ENCODE data around the gene GRIP1. TPM values are rescaled to one million over a fixed set of nuclear protein-coding genes. Genes with fewer than 3 reads are reported as not detected.

Gene GRIP1
- total and polyA plus RNA-seq, 2 donors (not counting 3 experiments of a cell fraction or from before 2014, with no cell fraction given) = 0.04 to 0.69 TPM

GRCh38 chr12:66666481-66666880 lies 12.4 kb downstream of the GRIP1 start:
- dilution Hi-C loops (cut with MboI; ENCODE audit: extremely low pct_ligation_motif_present, low sequenced_read_pairs) = no loop called here
- H3K4me1 ChIP-seq (ENCODE audit: control insufficient read depth, extremely low read depth, insufficient read depth, low read length) = peaks cover 10% of the 10 kb centered on the region
- no peak overlapping the region for H3K4me3 ChIP-seq (replicated peaks in 1 of 3; ENCODE audit: insufficient read depth in 1 of 3, low read depth in 1 of 3, low read length in 3 of 3)
- no TSS peak for BruUV-seq (replicated peaks)
- no peaks in the 10 kb centered on the region for H3K9me3 ChIP-seq (replicated peaks; ENCODE audit: control insufficient read depth, insufficient read depth, low read length)
- FAIRE-seq (no peak), DNase-seq (ENCODE audit: low read depth, low spot score) (no peak)
- H3K9me1 ChIP-seq (replicated peaks; ENCODE audit: control insufficient read depth, extremely low read depth, insufficient read depth, low read length) = no peaks in the 10 kb centered on the region
- TF ChIP-seq, protein P1, sequence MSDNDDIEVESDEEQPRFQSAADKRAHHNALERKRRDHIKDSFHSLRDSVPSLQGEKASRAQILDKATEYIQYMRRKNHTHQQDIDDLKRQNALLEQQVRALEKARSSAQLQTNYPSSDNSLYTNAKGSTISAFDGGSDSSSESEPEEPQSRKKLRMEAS (IDR thresholded peaks at IDR 0.05; ENCODE audit: insufficient read depth, insufficient read length) = no peak
- no peak for TF ChIP-seq MYC (IDR thresholded peaks at IDR 0.05; ENCODE audit: low read depth, low read length)
- H2AFZ ChIP-seq (ENCODE audit: low read depth, low read length) = no peak overlapping the region
- H4K20me1 ChIP-seq (replicated peaks; ENCODE audit: control insufficient read depth, extremely low read depth, insufficient read depth, low read length) = no peaks in the 10 kb centered on the region
- H3K36me3 ChIP-seq (ENCODE audit: control insufficient read depth in 2 of 2, extremely low read depth in 1 of 2, insufficient read depth in 2 of 2, low read length in 2 of 2) = no peaks in the 10 kb centered on the region
- ChIA-PET CTCF (interaction anchor here (1.2 kb wide), 1 partner anchor 17 kb away, joined by 3 read pairs; no protein-coding TSS in a partner anchor), POLR2A (no interaction called here)
- peaks cover 0 to 4% of the 10 kb centered on the region in 2 experiments for H3K27me3 ChIP-seq (ENCODE audit: control insufficient read depth in 2 of 2, insufficient read depth in 2 of 2, low read length in 2 of 2)
- no peak overlapping the region for H3K9ac ChIP-seq (replicated peaks; ENCODE audit: extremely low read depth, insufficient read depth, low read length)
- H3K79me2 ChIP-seq (ENCODE audit: control insufficient read depth, insufficient read depth, low read length) = no peaks in the 10 kb centered on the region
- no peak overlapping the region for H3K27ac ChIP-seq (ENCODE audit: insufficient read depth, low read depth, low read length)
- intact Hi-C loops (cut with micrococcal nuclease) = loop anchor here (10.0 kb wide), 1 partner anchor 72 kb away; no protein-coding TSS in a partner anchor
- no peak overlapping the region for H3K4me2 ChIP-seq (ENCODE audit: insufficient read depth, low read length)

- dilution Hi-C loops (cut with MboI; ENCODE audit: extremely low pct_ligation_motif_present, low sequenced_read_pairs) (no loop called here), intact Hi-C loops (cut with micrococcal nuclease) (loop anchor here (10.0 kb wide), 1 partner anchor 71 kb away; no protein-coding TSS in a partner anchor)
- H3K9me1 ChIP-seq (replicated peaks; ENCODE audit: control insufficient read depth, extremely low read depth, insufficient read depth, low read length) = no peaks in the 10 kb centered on the region
- no peak overlapping the region for H2AFZ ChIP-seq (ENCODE audit: low read depth, low read length)
- no peaks in the 10 kb centered on the region for H3K9me3 ChIP-seq (replicated peaks; ENCODE audit: control insufficient read depth, insufficient read depth, low read length)
- FAIRE-seq (no peak), DNase-seq (ENCODE audit: low read depth, low spot score) (no peak)
- no peak for TF ChIP-seq FOS (IDR thresholded peaks at IDR 0.05; ENCODE audit: borderline replicate concordance, insufficient read depth, low read length)
- TF ChIP-seq JUN (IDR thresholded peaks at IDR 0.05; ENCODE audit: borderline replicate concordance, insufficient read depth, insufficient read length, low read depth) = no peak
- no peak for TF ChIP-seq GATA2 (IDR thresholded peaks at IDR 0.05; ENCODE audit: insufficient read depth, insufficient read length, low read depth, low read length)
- TF ChIP-seq EZH2 (IDR thresholded peaks at IDR 0.05; ENCODE audit: borderline replicate concordance, low read depth, low read length, severe bottlenecking) = no peak
- no peak for TF ChIP-seq MYC (IDR thresholded peaks at IDR 0.05; ENCODE audit: low read depth, low read length)
- TF ChIP-seq, protein P1 (IDR thresholded peaks at IDR 0.05; ENCODE audit: insufficient read depth, insufficient read length) = no peak
- TF ChIP-seq POLR2A (IDR thresholded peaks at IDR 0.05; ENCODE audit: low read depth, low read length) = no peak
- TF ChIP-seq CTCF (IDR thresholded peaks at IDR 0.05; ENCODE audit: extremely low read depth in 1 of 2, insufficient read depth in 1 of 2, low read depth in 1 of 2, low read length in 2 of 2) = no peak
- no peak for TF ChIP-seq POLR2AphosphoS5 (IDR thresholded peaks at IDR 0.05; ENCODE audit: insufficient read depth, low read depth, low read length)
- H3K4me3 ChIP-seq (replicated peaks in 1 of 3; ENCODE audit: insufficient read depth in 1 of 3, low read depth in 1 of 3, low read length in 3 of 3) = no peak overlapping the region
- H3K27ac ChIP-seq (ENCODE audit: insufficient read depth, low read depth, low read length) = no peak overlapping the region
- no peaks in the 10 kb centered on the region for H4K20me1 ChIP-seq (replicated peaks; ENCODE audit: control insufficient read depth, extremely low read depth, insufficient read depth, low read length)
- no peak overlapping the region for H3K4me2 ChIP-seq (ENCODE audit: insufficient read depth, low read length)
- H3K79me2 ChIP-seq (ENCODE audit: control insufficient read depth, insufficient read depth, low read length) = no peaks in the 10 kb centered on the region
- peaks cover 10% of the 10 kb centered on the region for H3K4me1 ChIP-seq (ENCODE audit: control insufficient read depth, extremely low read depth, insufficient read depth, low read length)
- BruUV-seq (replicated peaks) = no TSS peak
- H3K36me3 ChIP-seq (ENCODE audit: control insufficient read depth in 2 of 2, extremely low read depth in 1 of 2, insufficient read depth in 2 of 2, low read length in 2 of 2) = no peaks in the 10 kb centered on the region
- H3K27me3 ChIP-seq (ENCODE audit: control insufficient read depth in 2 of 2, insufficient read depth in 2 of 2, low read length in 2 of 2) = peaks cover 0 to 2% of the 10 kb centered on the region in 2 experiments
- H3K9ac ChIP-seq (replicated peaks; ENCODE audit: extremely low read depth, insufficient read depth, low read length) = no peak overlapping the region
- ChIA-PET CTCF (interaction anchor here (1.0 to 1.8 kb wide), 3 partner anchors 11 to 29 kb away, joined by 3 read pairs; no protein-coding TSS in a partner anchor), POLR2A (no interaction called here)
Observed at GRCh38 chr12:66665435-66665985, 13.4 kb downstream of the GRIP1 start.

Measured in endothelial cell of umbilical vein (primary cell).